Prostate gland (tissue), 2 donors: ENCODE results near the gene OR52I2. TPM values are rescaled to one million over a fixed set of nuclear protein-coding genes. Genes with fewer than 3 reads are reported as not detected.

Source experiments
- DNase-seq: peaks from one replicate; pipeline ENCODE4 v3.0.0-alpha.2; 2019; ENCODE audit warnings: low spot score
- H3K27ac ChIP-seq, 2 donors: fragments of 200-600 bp; sonication (generic); 2 replicates each; pipeline ENCODE4 v1.5.1; 2017 to 2019
- H3K27me3 ChIP-seq: fragments of 200-600 bp; sonication (generic); replicated peaks from 2 replicates; pipeline ENCODE4 v1.5.1; 2019; ENCODE audit not compliant: insufficient read depth
- H3K36me3 ChIP-seq, 2 donors: fragments of 200-600 bp; sonication (generic); 1 replicate in 1 of 2; 2 replicates in 1 of 2; pipeline versions ENCODE4 v1.5.1 to v1.8.1; 2017 to 2019
- H3K4me1 ChIP-seq: fragments of 200-600 bp; sonication (generic); replicated peaks from 2 replicates; pipeline ENCODE4 v1.5.1; 2019
- H3K4me3 ChIP-seq, 2 donors: fragments of 200-600 bp; sonication (generic); 2 replicates each; pipeline ENCODE4 v1.5.1; 2017 to 2019
- H3K9me3 ChIP-seq: fragments of 200-600 bp; sonication (generic); 2 replicates; pipeline ENCODE4 v1.5.1; 2017
- CTCF ChIP-seq, 4 experiments: fragments of 200-600 bp in 2 of 4; fragments of 450-650 bp in 2 of 4; sonication (generic) in 2 of 4; IDR thresholded peaks; 1 replicate in 3 of 4; 2 replicates in 1 of 4; pipeline ENCODE4 v1.5.1; 2016 to 2019; ENCODE audit warnings: antibody characterized with exemption in 4 of 4, mild to moderate bottlenecking in 2 of 4, moderate library complexity in 2 of 4
- POLR2A ChIP-seq: fragments of 450-650 bp; IDR thresholded peaks from one replicate; pipeline ENCODE4 v1.6.1; 2016; ENCODE audit warnings: antibody characterized with exemption, mild to moderate bottlenecking
- POLR2AphosphoS5 ChIP-seq: sonication (generic); formaldehyde crosslinking; IDR thresholded peaks from one replicate; pipeline ENCODE4 v1.6.1; 2017; ENCODE audit warnings: antibody characterized with exemption
- WGBS: methylation state at CpG from one replicate; pipeline ENCODE4 v1.1.5; 2018; 5-methylcytosine and 5-hydroxymethylcytosine counted together
- intact Hi-C: fragments of 100-400 bp; cut with DNase I; formaldehyde crosslinking; loops from one replicate; pipeline ENCODE4 v1.14.2; 2022
- total RNA-seq, 2 donors: library from RNA; depleted of rRNA; stranded (reverse); fragments of >200 nt; gene quantifications; one replicate each; pipeline ENCODE4 v1.1.0, GENCODE V29; 2016

The OR52I2 gene
- total RNA-seq, 2 donors from 2014 or later: not detected

GRCh38 chr11:4639931-4640330, 58.4 kb downstream of the OR52I2 start:
- 96% methylated on average over 6 of the region's 6 CpGs for WGBS
- no peaks in the 10 kb centered on the region for H3K4me1 ChIP-seq
- H3K4me3 ChIP-seq: no peak overlapping the region
- intact Hi-C loops: loop anchor here (5.0 kb wide), 1 partner anchor 57 kb away; the partner anchor contains the start of gene OR51E2
- no peak for TF ChIP-seq POLR2AphosphoS5
- TF ChIP-seq POLR2A: no peak
- no peak for TF ChIP-seq CTCF (IDR thresholded peaks at IDR 0.05)
- H3K9me3 ChIP-seq: no peaks in the 10 kb centered on the region
- H3K36me3 ChIP-seq: no peaks in the 10 kb centered on the region
- no peak overlapping the region for H3K27ac ChIP-seq
- no peak for DNase-seq
- H3K27me3 ChIP-seq: no peaks in the 10 kb centered on the region

GRCh38 chr11:4641501-4641900, 60.0 kb downstream of the OR52I2 start:
- no peaks in the 10 kb centered on the region for H3K9me3 ChIP-seq
- H3K36me3 ChIP-seq: no peaks in the 10 kb centered on the region
- H3K4me3 ChIP-seq: no peak overlapping the region
- H3K4me1 ChIP-seq: no peaks in the 10 kb centered on the region
- TF ChIP-seq POLR2AphosphoS5 (no peak), CTCF (IDR thresholded peaks at IDR 0.05) (no peak), POLR2A (no peak)
- intact Hi-C loops: no loop called here
- DNase-seq: no peak
- H3K27me3 ChIP-seq: no peaks in the 10 kb centered on the region
- H3K27ac ChIP-seq: no peak overlapping the region
- 88% methylated on average over 7 of the region's 7 CpGs for WGBS

- TF ChIP-seq POLR2AphosphoS5 (no peak), CTCF (IDR thresholded peaks at IDR 0.05) (no peak), POLR2A (no peak)
- H3K4me3 ChIP-seq: no peak overlapping the region
- WGBS: 77% methylated on average over 7 of the region's 7 CpGs
- no peaks in the 10 kb centered on the region for H3K36me3 ChIP-seq
- H3K9me3 ChIP-seq: no peaks in the 10 kb centered on the region
- no peaks in the 10 kb centered on the region for H3K27me3 ChIP-seq
- no peaks in the 10 kb centered on the region for H3K4me1 ChIP-seq
- no peak overlapping the region for H3K27ac ChIP-seq
- DNase-seq: no peak
- intact Hi-C loops: no loop called here
These were observed 60.5 kb downstream of the OR52I2 start for GRCh38 chr11:4642043-4642442.

Other genes starting within 250 kb of the OR52I2 start
- not detected for gene OR52B4, start 213.4 kb upstream of the OR52I2 start, total RNA-seq
- gene TRIM21, start 188.0 kb upstream of the OR52I2 start, total RNA-seq: 10 to 100 TPM; 11.5 to 17.0 TPM
- not detected for gene OR52K2, start 132.4 kb upstream of the OR52I2 start, total RNA-seq
- gene OR52K1, start 99.1 kb upstream of the OR52I2 start, total RNA-seq: not detected
- gene OR52M1, start 36.6 kb upstream of the OR52I2 start, total RNA-seq: not detected
- not detected for gene OR52I1, start 12.3 kb downstream of the OR52I2 start, total RNA-seq
- gene TRIM68, start 26.5 kb downstream of the OR52I2 start, total RNA-seq: 10 to 100 TPM; 29.1 to 36.3 TPM
- not detected for gene OR51D1, start 55.7 kb downstream of the OR52I2 start, total RNA-seq
- gene OR51E1, start 62.2 kb downstream of the OR52I2 start, total RNA-seq: 10 to 100 TPM in 1 of 2 donors, 1 to 10 TPM in 1; 4.4 to 36.0 TPM
- 100 to 1,000 TPM in 1 of 2 donors, 10 to 100 TPM in 1; 10.6 to 100 TPM for gene OR51E2, start 116.1 kb downstream of the OR52I2 start, total RNA-seq
- gene MMP26, start 123.0 kb downstream of the OR52I2 start, total RNA-seq: under 1 TPM in 1 of 2 donors, not detected in 1; 0.32 TPM
- not detected for gene OR51F1, start 188.2 kb downstream of the OR52I2 start, total RNA-seq
- gene OR52R1, start 222.6 kb downstream of the OR52I2 start, total RNA-seq: not detected
- gene OR51F2, start 239.6 kb downstream of the OR52I2 start, total RNA-seq: not detected